HG03039 (cell line): Measurements from ENCODE around the gene S100P.
"Not testable (repeated sequence)": the region's sequence is repeated elsewhere in the genome, so short reads cannot be mapped to it uniquely, and the experiment has no call there.

Experiments
- ATAC-seq: cut with Tn5 transposase; IDR thresholded peaks from one replicate; pipeline ENCODE4 v1.9.1; 2021; ENCODE audit warnings: mild to moderate bottlenecking, moderate library complexity; ENCODE audit not compliant: unreplicated experiment

The S100P gene

GRCh38 chr4:6720202-6720699, 26.6 kb downstream of the S100P start:
- no peak for ATAC-seq

GRCh38 chr4:6721121-6721520, 27.4 kb downstream of the S100P start:
- no peak for ATAC-seq

GRCh38 chr4:6722891-6723290, 29.2 kb downstream of the S100P start:
- ATAC-seq, result no peak

DNA sequence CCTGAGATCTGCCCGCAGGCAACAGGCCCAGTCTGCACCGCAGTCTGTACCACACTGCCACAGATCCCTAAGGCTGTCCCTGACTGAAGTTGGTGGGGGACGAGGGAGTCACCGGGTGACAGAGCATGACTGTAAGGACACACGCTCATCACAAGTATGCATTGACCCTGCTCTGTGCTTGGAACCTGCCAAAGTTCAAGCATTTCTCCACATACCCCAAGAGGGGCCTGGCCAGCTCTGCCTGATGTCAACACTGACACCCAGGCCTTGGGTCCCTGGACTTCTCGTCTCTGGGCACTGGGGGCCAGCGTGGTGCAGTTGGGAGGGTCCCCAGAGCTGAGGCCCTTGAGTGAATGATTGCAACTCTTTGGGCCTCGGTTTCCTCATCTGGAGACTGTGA, 30.2 kb downstream of the S100P start:
- no peak for ATAC-seq

DNA sequence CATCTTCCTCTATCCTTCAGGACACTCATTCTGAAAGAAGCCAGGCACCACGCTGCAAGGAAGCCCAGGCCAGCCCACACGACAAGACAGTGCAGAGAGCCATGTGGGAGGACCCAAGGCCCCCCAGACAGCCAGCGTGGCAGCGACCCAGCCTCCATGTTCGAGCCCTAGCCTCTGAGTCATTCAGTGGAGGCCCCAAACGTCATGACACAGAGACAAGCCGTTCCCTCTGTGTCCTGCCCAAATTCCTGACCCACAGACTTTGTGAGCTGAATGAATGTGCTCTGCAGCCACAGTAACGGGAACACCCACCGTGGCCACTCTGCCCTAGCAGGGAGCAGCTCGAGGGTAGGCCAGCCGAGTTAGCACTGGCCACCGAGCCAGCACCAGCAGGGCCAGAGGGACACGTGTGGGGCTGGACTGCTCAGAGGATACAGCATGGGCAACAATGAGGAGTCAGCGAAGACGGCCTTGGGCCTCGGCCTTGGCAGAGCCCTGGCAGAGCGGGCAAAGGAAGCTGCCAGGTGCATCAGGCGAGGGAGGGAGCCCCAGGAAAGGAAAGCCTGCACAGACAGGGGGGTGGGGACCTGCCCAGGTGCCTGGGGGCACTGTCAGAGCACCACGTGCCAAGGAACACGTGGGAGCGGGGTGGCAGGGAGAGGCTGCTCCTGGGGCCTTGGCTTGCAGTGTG, 30.9 kb downstream of the S100P start:
- no peak for ATAC-seq

GRCh38 chr4:6725427-6725961, 31.8 kb downstream of the S100P start:
- not testable (repeated sequence) for ATAC-seq

DNA sequence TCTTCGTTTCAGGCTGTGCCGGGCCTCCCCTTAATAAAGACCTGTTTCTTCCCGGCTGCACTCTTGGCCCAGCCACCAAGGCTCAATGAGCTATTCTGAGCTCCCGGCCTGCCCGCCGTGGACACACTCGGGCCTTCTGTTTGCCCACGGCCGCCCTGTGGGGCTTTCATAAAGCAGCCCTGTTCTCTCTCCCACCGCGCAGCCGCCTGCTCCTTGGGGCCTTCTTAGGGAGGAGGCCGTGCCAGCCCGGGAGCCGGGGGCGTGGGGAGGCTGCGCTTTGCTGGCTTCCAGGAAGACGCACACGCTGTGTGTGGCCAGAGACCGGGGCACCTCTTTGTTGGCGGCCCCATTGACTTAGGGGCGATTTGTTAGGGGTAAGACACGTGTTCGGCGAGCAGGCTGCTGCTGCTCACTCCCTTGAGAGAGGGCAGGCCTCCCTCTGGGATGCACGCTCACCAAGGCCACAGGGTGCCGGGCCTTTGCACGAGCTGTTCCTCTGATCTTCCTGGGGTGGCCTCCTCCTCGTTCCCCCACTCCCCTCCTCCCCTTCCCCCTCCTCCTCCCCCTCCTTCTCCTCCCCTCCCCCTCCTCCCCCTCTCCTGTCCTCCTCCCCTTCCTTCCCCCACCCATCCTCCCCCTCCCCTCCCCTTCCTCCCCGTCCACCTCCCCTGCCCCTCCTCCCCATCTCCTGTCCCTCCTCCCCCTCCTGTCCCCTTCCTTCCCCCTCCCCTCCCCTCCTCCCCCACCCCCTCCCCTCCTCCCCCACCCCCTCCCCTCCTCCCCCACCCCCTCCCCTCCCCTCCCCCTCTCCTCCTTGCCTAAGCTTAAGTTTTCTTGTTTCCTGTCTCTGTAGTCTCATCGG, 33.6 kb downstream of the S100P start:
- no peak for ATAC-seq

GRCh38 chr4:6727943-6728250, 34.2 kb downstream of the S100P start:
- ATAC-seq, result no peak

DNA sequence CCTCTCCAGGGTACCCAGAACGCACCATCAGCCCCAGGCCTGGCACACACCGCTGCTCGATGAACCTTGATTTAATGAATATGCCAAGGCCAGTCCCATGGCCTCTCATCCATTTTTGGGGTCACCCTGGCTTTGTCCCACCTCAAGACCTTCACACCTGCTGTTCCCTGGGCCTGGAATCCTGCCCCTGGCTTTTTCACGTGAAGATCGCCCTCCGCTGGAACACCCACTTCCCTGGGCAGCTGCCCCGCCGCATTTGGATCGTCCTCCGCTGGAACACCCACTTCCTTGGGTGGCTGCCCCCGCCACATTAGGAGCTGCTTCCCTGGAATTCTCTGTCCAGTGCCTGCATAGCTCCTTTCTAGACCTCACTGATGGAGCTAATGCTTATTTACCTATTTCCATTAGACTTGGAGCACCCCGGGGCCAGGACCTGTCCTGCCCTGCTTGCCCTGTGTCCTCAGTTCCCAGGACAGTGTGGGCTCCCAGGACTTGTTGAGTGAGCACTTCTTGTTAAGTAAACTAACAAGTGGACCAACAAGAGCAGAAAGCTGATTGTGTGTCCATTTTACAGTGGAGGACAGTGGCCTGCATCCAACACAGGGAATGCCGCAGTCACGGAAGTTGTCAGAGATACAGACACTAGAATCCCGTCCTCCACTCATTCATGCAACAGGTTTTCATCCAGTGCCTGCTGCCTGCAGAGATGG, 34.8 kb downstream of the S100P start:
- ATAC-seq, result no peak

- ATAC-seq, result no peak
Measured at GRCh38 chr4:6730603-6731317, 37.1 kb downstream of the S100P start.

GRCh38 chr4:6731318-6731675, 37.6 kb downstream of the S100P start:
- no peak for ATAC-seq

GRCh38 chr4:6731780-6732179, 38.1 kb downstream of the S100P start:
- no peak for ATAC-seq

GRCh38 chr4:6732441-6733357, 39.0 kb downstream of the S100P start:
- ATAC-seq, result no peak

DNA sequence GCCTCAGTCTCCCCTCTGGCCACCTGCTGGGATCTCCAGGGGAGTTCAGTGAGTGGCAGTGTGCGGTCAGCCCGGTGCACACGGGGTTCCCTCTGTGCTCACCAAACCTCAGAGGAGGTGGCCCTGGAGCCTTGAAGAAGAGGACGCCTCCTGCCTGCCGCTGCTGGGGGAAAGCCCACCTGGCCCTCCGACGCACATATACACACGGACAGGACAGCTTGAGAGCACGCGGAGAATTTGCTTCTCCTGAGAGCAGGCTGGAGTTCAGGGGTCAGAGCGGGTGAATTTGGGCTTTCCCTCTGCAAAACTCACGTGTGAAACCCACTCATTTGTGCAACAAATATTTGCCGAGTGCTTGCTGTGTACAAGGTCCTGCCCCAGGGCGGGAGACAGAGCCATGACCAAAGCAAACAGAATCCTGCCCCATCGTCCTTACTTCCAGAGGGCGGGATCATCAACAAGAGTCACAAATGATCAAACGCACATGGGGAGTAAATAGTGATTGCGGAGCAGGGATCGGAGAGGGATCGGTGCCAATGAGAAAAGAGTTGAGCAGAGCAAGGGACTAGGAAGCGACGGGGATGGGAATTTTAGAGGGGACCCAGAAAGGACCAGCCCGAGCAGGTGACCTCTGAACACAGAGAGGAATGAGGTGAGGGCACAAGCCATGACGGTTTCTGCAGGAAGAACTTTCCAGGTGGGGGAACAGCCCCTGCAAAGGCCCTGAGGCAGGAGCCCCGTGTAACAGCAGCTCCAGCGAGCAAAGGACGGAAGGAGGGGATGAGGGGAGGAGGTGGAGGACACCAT, 39.9 kb downstream of the S100P start:
- ATAC-seq, result no peak

DNA sequence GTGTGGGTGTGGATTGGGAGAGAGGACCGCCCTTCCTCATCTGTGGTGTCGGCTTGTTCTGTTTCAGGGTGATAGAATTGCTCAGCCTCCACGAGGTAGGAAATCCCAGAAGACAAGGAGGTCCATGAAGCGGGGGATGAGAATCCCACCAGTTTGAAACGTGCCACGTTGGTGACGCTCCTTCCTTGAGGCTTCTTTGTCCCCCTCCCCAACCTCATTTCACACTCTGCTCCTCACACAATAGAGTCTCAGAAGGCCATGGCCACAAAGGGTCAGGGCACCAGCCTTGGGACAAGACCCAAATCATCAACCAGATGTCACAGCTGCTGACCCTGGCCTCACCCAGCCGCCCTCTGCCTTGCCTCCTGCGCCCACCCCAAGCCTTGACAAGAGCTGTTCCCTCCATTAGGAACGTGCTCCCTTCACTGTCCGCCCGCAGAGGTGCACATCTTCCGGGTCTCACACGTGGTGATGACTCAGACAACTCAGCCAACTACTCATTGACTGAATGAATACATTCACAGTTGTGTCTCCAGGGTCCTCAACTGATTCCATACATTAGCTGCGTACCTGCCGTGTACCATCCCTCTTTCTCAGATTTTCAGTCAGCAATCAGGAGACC, 40.6 kb downstream of the S100P start:
- no peak for ATAC-seq

DNA sequence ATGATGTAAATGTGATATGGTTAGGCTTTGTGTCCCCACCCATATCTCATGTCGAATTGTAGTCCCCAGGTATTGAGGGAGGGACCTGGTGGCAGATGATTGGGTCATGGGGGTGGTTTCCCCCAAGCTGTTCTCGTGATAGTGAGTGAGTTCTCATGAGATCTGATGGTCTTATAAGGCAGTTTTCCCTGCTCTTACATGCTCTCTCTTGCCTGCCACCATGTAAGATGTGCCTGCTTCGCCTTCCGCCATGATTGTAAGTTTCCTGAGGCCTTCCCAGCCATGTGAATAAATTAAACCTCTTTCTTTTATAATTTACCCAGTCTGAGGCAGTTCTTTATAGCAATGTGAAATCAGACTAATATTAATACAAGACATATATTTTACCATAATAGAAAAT, 46.2 kb downstream of the S100P start:
- ATAC-seq, result no peak

- ATAC-seq, result no peak
Measured at GRCh38 chr4:6740347-6740746, 46.7 kb downstream of the S100P start.

DNA sequence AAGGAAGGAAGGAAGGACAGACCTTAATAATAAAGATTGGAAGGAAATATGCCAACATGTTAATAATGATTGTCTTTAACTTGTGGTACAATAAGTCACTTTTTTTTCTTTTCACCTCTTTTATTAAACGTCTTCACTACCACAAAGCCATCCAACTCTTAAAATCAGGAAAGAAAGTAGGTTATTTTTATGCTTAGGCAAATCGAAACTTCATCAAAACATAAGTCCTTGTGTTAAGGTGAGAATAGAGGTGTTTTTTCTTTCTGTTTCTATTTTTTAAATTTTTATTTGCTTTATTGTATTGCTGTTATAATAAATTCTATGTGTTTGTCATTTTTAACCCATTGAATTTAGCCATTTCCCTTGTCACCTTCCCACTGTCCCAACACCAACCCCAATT, 48.8 kb downstream of the S100P start:
- no peak for ATAC-seq

- no peak for ATAC-seq
Measured at GRCh38 chr4:6742989-6743388, 49.3 kb downstream of the S100P start.
